K562 (cell line): Measurements from ENCODE around the gene AGPAT2. TPM values are rescaled to one million over a fixed set of nuclear protein-coding genes. Genes with fewer than 3 reads are reported as not detected.

Experiments
- polyA plus RNA-seq, 8 experiments: library from polyadenylated mRNA; depleted of rRNA in 4 of 8; stranded (reverse) in 5 of 8; unstranded in 3 of 8; fragments of >200 nt; fragmentation: Nextera tagmentation in 2 of 8; fragmentation: Illumina TruSeq in 1 of 8; extraction: Ambion mirVana in 2 of 8; extraction: Trizol in 1 of 8; gene quantifications; 2 replicates each; pipeline versions ENCODE4 v1.2.1 to v1.2.3, GENCODE V29; 2011 to 2014; ENCODE audit warnings: inconsistent platforms in 1 of 8, missing spikeins in 1 of 8
- total RNA-seq, 7 experiments: library from RNA; depleted of rRNA in 6 of 7; stranded (reverse); fragments of >200 nt in 6 of 7; fragmentation: Illumina TruSeq in 2 of 7; extraction: Trizol in 2 of 7; gene quantifications; 2 replicates each; pipeline versions ENCODE4 v1.2.1 to v1.2.3, GENCODE V29; 2011 to 2021; ENCODE audit warnings: low replicate concordance in 1 of 7
- TF ChIP-seq, protein P1 (sequence below), 2 experiments: fragments of 450-650 bp; IDR thresholded peaks; 2 replicates each; pipeline ENCODE4 v1.6.1; 2016; ENCODE audit warnings: mild to moderate bottlenecking in 2 of 2, borderline replicate concordance in 1 of 2, low read depth in 1 of 2, moderate library complexity in 1 of 2

Gene AGPAT2
- total and polyA plus RNA-seq, 9 of the 15 experiments (the other 6 are each of a cell fraction or from before 2014, with no cell fraction given): 0.13 to 54.5 (median 23.9) TPM

- TF ChIP-seq, protein P1, sequence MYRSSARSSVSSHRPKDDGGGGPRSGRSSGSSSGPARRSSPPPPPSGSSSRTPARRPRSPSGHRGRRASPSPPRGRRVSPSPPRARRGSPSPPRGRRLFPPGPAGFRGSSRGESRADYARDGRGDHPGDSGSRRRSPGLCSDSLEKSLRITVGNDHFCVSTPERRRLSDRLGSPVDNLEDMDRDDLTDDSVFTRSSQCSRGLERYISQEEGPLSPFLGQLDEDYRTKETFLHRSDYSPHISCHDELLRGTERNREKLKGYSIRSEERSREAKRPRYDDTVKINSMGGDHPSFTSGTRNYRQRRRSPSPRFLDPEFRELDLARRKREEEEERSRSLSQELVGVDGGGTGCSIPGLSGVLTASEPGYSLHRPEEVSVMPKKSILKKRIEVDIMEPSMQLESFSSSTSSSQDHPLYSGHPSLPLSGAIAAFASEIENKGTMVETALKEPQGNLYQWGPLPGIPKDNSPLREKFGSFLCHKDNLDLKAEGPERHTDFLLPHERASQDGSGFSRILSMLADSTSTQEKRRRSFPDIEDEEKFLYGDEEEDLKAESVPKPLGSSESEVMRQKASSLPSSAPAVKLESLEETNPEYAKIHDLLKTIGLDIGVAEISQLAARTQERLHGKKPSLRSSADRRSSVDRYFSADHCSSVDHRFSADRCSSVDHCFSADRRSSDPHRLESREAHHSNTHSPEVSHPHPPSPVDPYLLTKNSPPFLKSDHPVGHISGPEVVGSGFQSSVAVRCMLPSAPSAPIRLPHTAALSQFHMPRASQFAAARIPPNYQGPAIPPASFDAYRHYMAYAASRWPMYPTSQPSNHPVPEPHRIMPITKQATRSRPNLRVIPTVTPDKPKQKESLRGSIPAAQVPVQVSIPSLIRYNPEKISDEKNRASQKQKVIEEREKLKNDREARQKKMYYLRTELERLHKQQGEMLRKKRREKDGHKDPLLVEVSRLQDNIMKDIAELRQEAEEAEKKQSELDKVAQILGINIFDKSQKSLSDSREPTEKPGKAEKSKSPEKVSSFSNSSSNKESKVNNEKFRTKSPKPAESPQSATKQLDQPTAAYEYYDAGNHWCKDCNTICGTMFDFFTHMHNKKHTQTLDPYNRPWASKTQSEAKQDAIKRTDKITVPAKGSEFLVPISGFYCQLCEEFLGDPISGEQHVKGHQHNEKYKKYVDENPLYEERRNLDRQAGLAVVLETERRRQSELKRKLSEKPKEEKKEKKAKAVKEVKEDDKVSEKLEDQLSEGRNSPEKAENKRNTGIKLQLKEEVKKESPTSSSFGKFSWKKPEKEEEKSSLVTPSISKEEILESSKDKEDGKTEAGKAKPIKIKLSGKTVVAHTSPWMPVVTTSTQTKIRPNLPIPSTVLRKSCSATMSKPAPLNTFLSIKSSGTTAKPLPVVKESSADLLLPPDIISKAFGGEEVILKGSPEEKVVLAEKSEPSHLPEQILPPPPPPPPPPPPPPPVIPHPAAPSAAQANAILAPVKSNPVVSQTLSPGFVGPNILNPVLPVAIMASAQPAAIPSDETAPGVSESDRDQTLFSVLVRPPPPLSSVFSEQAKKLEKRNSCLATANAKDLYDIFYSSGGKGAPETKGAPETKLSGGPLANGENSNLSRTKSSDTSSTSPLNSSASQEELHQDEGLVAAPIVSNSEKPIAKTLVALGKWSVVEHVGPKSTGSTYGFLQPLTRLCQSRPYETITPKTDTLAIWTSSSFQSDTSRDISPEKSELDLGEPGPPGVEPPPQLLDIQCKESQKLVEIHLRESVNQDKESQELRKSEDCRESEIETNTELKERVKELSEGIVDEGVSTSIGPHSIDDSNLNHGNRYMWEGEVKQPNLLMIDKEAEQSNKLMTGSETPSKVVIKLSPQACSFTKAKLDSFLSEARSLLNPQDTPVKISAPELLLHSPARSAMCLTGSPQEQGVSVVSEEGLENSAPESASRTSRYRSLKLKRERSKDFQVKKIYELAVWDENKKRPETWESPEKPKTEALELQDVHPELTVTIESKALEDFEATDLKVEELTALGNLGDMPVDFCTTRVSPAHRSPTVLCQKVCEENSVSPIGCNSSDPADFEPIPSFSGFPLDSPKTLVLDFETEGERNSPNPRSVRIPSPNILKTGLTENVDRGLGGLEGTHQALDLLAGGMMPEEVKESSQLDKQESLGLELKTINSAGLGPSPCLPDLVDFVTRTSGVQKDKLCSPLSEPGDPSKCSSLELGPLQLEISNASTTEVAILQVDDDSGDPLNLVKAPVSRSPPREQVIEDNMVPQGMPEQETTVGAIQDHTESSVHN (IDR thresholded peaks at IDR 0.05; ENCODE audit: borderline replicate concordance in 1 of 2, low read depth in 1 of 2): no peak
Observed at GRCh38 chr9:136627703-136628102, 59.6 kb downstream of the AGPAT2 start (continued).
